GM20000 (cell line): ENCODE measurements around the gene GID4.

ENCODE experiments used
- DNase-seq: peaks from one replicate; pipeline ENCODE4 v3.0.0; 2012; ENCODE audit warnings: low spot score
- TF ChIP-seq, protein P1 (sequence below): IDR thresholded peaks from 2 replicates; pipeline ENCODE4 v1.5.1; 2012; ENCODE audit warnings: mild to moderate bottlenecking, control low read depth; ENCODE audit errors: extremely low read depth, missing control alignments

The GID4 gene

DNA sequence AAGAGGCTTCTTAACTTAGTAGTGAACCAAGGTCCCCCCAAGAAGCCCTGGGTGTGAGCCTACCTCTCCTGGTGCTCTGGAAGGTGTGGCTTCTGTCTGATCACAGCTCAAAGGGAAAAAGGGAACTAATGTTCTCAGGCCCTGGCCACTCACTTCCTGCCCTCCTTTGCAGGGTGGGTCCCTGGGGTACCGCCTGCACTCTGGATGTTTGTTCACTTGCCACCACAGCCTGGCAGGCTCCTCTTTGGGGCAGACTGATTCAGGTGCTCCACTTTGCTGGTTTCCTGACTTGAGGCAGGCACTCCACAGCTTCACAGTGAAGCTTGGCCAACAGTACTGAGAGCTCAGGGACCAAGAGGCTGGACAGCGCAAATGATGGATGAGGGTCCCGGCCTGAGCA is 63.4 kb downstream of the GID4 start:
- TF ChIP-seq, protein P1, sequence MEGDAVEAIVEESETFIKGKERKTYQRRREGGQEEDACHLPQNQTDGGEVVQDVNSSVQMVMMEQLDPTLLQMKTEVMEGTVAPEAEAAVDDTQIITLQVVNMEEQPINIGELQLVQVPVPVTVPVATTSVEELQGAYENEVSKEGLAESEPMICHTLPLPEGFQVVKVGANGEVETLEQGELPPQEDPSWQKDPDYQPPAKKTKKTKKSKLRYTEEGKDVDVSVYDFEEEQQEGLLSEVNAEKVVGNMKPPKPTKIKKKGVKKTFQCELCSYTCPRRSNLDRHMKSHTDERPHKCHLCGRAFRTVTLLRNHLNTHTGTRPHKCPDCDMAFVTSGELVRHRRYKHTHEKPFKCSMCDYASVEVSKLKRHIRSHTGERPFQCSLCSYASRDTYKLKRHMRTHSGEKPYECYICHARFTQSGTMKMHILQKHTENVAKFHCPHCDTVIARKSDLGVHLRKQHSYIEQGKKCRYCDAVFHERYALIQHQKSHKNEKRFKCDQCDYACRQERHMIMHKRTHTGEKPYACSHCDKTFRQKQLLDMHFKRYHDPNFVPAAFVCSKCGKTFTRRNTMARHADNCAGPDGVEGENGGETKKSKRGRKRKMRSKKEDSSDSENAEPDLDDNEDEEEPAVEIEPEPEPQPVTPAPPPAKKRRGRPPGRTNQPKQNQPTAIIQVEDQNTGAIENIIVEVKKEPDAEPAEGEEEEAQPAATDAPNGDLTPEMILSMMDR: no peak
- DNase-seq: no peak

DNA sequence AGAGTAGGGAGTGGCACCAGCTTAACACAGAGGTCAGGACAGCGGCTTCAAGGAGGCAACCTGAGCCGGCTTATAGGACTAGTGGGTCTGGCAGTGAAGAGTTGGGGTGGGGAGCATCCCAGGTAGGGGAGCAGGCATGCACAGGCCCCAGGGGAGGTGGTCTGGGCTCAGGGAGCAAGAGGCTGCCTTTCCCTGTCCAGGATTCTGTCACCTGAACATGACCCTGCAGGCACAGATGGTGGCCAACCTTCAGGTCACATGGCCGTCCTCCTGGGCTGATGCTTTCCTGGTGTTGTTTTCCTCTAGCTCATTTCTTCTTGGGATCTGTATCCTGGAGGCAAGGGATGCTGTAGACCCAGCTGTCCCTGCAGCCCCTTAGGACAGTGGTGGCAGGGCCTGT is 65.8 kb downstream of the GID4 start:
- TF ChIP-seq, protein P1: no peak
- DNase-seq: no peak

DNA sequence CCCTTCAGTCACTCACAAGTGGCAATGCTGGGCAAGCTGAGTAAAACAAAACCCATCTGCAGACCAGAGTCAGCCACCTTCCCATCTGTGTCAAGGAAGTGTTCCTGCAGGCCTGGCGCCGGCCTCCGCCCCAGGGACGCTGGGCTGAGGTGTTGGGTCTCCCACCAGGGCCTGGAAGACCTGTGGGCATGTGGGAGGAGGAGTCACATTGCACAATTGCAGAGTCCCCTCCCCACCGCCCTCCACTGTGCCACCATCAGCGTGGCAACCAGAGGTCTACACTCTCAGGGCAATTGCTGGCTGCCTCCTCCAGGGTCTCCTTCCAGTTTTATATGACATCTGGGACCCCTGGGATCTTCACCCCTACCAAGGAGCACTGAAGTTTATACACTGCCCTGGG is 66.4 kb downstream of the GID4 start:
- TF ChIP-seq, protein P1: no peak
- DNase-seq: no peak

- TF ChIP-seq, protein P1: no peak
- DNase-seq: no peak
Observed at GRCh38 chr17:18106211-18106610, 67.0 kb downstream of the GID4 start.

DNA sequence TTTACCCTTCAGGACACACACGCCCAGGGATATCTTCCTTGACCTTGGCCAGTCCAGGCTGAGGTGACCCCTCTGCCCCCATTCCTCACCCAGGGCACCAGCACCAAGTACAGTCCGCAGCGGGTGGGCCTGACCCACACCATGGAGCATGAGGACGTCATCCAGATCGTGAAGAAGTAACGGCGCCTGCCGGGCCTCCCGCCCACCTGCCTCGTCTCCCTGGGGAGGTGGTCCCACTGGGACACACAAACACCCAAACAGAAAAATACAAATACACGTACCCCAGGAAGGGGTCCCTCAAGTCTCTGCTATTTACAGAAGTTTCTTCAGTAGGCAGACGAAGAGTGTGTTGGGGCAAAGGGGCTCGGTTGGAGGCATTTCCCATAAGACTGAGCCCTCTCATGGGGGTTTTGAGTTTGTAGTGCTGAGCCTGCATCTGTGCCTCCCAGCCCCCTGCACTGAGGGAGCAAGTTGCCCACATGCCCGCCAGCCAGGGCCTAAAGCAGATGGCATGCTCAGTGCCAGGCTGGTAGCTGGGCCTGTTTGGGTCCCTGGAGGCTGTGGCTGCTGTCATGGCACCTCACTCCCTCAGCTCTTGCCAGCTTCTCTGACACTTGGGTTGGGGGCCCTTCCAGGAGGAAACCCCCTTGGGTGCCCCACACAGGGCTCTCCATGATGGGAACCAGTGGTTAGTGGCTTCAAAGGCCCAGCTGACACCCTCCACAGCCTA is 68.0 kb downstream of the GID4 start:
- DNase-seq: no peak

GRCh38 chr17:18107971-18108370 is 68.8 kb downstream of the GID4 start:
- TF ChIP-seq, protein P1: no peak
- no peak for DNase-seq

More for the DNA sequence above, 68.0 kb downstream of the GID4 start:
- TF ChIP-seq, protein P1: no peak

- TF ChIP-seq, protein P1: no peak
- DNase-seq: no peak
Observed at GRCh38 chr17:18108401-18109312, 69.4 kb downstream of the GID4 start, which contains the start of gene MYO15A. Gene MYO15A, plus strand, starts transcription at chr17:18108756. Its CDS starts 10,045 bp downstream, at chr17:18118801.
